Astrocyte of the cerebellum (primary cell): ENCODE results near the gene TSHZ2.

Experiments
- DNase-seq: peaks from one replicate; pipeline ENCODE4 v3.0.0-alpha.2; 2011; ENCODE audit warnings: low read depth
- H3K4me3 ChIP-seq: 2 replicates; pipeline ENCODE4 v1.5.1; 2011; ENCODE audit warnings: mild to moderate bottlenecking, low read depth, low read length, moderate library complexity
- in situ Hi-C: cut with HindIII; loops from 2 replicates; pipeline ENCODE4 v1.10.0; 2017; ENCODE audit warnings: low sequenced_read_pairs
- TF ChIP-seq, protein P1 (sequence below): IDR thresholded peaks from 2 replicates; pipeline ENCODE4 v1.5.1; 2012; ENCODE audit warnings: low read length, low read depth, moderate library complexity, mild to moderate bottlenecking; ENCODE audit errors: missing control alignments

The TSHZ2 gene

DNA sequence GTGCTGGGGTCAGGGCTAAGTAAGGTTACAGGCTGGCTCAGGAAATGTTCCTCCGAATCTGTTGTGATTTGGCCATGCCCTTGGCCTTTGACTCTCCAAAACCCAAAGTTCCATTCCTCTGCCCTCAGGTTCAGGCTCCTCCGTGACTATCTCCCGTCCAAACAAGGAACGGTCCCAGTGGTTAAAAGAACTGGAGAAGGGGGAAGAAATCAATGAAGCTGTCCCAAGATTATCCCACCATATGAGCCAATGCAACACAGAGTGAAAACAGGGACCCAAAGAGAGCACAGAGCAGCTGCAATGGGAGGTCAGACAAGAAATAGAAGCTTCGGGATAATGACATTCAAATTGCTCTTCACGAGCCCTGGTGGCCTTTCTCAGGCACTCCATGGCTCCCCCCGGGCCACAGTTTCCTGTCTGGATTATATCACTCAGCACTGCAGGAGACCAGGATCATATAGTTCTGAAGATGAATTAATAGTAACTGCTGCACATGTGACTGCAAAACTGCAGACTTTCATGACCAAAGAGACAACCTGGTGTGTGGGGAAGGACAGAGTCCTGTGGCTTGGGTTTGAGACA lies 410.2 kb downstream of the TSHZ2 start:
- DNase-seq: no peak
- no peak overlapping the region for H3K4me3 ChIP-seq
- TF ChIP-seq, protein P1, sequence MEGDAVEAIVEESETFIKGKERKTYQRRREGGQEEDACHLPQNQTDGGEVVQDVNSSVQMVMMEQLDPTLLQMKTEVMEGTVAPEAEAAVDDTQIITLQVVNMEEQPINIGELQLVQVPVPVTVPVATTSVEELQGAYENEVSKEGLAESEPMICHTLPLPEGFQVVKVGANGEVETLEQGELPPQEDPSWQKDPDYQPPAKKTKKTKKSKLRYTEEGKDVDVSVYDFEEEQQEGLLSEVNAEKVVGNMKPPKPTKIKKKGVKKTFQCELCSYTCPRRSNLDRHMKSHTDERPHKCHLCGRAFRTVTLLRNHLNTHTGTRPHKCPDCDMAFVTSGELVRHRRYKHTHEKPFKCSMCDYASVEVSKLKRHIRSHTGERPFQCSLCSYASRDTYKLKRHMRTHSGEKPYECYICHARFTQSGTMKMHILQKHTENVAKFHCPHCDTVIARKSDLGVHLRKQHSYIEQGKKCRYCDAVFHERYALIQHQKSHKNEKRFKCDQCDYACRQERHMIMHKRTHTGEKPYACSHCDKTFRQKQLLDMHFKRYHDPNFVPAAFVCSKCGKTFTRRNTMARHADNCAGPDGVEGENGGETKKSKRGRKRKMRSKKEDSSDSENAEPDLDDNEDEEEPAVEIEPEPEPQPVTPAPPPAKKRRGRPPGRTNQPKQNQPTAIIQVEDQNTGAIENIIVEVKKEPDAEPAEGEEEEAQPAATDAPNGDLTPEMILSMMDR: no peak
- in situ Hi-C loops: no loop called here

DNA sequence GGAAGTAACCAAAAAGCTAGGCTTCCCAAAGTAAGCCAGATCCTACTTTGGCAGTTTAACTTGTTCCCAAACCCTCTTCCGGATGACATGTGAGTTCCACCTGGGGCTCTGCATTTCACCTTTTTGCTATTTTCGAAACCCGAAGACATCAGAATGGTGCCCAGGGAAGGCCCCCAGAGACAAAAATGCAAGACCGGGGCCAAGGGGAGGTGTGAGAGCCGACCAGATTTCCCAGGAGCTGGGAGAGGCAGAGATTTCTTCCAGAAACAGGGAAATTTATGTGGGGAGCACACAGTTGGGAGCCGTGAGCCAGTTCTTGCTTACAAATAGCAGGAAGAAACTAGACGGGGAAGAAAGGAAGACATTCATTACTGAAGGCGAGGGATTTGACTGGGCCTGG lies 411.8 kb downstream of the TSHZ2 start:
- no peak for DNase-seq
- in situ Hi-C loops: no loop called here
- TF ChIP-seq, protein P1: no peak
- no peak overlapping the region for H3K4me3 ChIP-seq

DNA sequence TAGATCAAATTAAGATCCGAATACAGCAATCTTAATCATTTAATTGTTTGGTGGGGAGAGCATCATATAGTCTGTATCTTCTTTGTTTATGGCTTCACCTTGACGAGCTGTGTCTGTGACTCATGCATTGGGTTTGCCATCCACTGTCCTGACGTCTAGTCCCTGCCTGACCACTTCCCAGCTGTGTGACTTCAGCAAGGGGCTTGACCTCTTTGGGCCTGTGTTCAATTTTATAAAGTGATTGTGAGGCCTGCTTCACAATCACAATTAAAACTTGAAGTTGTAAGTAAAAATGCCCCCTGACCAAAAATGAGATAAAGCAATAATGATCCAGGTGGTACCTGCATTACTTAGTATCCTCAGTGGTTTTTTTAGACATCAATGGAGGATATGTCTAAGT lies 412.2 kb downstream of the TSHZ2 start:
- TF ChIP-seq, protein P1: no peak
- DNase-seq: no peak
- in situ Hi-C loops: no loop called here
- H3K4me3 ChIP-seq: no peak overlapping the region

DNA sequence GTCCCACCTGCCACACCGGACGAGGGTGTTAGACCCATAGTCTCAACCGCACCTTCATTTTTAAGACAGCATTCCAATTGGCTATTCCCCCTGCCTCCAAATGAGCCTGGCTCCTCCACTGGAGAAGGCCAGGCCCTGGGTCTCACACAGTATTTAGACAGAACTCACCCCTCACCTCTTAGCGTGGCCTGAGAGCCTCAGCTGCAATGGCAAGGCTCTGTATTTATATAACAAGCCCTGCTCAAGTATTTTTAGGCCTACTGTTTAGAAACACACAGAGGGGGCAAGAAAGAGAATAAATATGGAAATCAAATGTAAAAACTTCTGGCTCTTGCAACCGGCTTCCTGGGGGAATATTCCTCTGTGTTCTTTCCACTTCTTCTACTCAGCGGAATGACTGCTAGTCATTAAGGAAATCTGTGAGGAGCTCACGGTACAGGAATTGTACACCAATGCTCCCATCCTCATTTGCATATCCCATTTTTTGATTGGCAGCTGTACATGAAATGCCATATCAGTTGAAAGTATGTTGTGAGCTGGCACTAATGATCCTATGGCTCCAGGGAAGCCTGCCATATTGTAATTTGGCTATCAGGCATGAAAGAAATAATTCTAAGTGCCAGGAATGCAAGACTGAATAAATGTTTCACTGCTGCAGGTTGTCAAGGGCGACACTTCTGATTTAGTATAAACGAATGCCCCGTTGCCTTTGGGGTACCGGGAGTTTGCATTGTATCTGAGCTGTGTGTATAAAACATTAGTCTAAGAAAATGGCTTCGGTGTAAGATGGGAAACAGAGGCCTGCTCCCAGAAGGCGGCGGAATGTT lies 414.0 kb downstream of the TSHZ2 start:
- in situ Hi-C loops: no loop called here
- TF ChIP-seq, protein P1: no peak
- H3K4me3 ChIP-seq: no peak overlapping the region
- no peak for DNase-seq

DNA sequence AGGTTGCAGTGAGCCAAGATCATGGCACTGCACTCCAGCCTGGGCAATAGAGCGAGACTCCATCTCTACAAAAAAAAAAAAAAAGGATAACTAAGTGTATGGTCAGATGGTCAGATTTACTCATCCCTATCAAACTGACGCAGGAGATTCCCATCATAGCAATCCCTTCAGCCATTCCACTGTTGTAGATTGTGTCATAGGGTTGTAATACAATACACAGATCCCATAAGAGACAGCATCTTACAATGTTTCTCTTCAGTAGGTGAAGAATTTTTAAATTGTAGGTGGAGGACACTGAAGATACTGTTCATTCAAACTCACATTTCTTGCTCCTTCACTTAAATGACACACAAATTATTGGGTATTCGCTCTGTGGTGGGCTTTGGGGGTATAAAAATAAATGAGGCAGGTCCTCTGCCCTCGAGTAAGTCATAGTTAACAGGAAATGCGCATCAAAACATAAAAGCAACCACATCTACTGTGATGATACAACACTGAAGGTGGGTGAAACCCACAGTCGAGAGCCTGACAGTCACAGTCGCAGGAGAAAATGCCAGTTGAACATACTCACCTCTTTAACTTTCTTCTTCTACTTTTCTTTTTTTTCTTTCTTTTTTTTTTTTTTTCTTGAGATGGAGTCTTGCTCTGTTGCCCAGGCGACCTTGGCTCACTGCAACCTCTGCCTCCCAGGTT lies 416.0 kb downstream of the TSHZ2 start:
- in situ Hi-C loops: no loop called here
- no peak overlapping the region for H3K4me3 ChIP-seq
- no peak for DNase-seq
- TF ChIP-seq, protein P1: no peak

DNA sequence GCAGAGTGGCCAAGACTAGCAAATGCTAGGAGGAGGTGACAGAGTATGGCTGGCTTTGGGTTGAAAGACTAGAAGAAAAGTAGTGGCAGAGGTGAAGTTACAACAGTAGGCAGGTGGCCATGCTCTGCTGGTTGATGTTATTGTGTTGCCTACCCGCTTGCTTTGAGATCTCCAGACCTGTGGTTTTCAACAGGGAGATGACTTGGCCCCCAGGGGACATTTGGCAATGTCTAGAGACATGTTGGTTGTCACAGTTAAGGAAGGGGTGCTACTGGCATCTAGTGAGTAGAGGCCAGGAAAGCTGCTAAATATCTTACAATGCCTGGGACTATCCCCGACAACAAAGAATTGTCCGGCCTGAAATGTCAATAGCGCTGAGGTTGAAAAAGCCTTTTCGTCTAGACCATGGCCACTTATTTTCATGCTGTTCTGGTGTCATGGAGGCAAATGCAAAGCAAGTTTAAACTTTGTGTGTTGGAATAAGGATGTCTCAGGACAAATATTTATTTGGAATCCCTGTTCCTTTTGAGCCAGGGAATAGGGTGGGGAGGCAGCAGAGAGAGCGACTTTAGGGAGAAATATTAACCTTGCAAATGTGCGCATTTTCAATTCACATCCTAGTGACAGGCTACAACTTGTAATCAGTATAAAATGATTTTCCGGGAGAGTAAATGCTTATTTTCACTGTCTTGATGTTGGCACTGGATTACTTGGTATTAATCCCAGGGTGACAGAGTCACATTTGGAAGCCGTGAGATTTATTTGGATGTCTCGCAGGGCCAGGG lies 417.6 kb downstream of the TSHZ2 start:
- in situ Hi-C loops: no loop called here
- H3K4me3 ChIP-seq: no peak overlapping the region
- DNase-seq: no peak
- TF ChIP-seq, protein P1: no peak
